ENCODE data around the gene PMPCB. TPM values are rescaled to one million over a fixed set of nuclear protein-coding genes. Genes with fewer than 3 reads are reported as not detected.

PMPCB gene
- total and polyA plus RNA-seq, 10 of the 15 experiments (the other 5 are each of a cell fraction or from before 2014, with no cell fraction given) = 70.3 to 163 (median 102) TPM

GRCh38 chr7:103347507-103348267, 50.5 kb downstream of the PMPCB start, which contains the start of gene PSMC2 (continued):
- TF ChIP-seq ZBTB11 (CRISPR knock-in tag; IDR thresholded peaks at IDR 0.05) = peak; percentile 89
- TF ChIP-seq CEBPZ (IDR thresholded peaks at IDR 0.05; ENCODE audit: low read depth, low read length) = no peak
- TF ChIP-seq POLR2AphosphoS5 (IDR thresholded peaks at IDR 0.05; ENCODE audit: low read length) = peak; percentile 89
- no peak for TF ChIP-seq NFYB (IDR thresholded peaks at IDR 0.05; ENCODE audit: insufficient read depth, low read depth, low read length)
- TF ChIP-seq POU2F2 (IDR thresholded peaks at IDR 0.05; ENCODE audit: borderline replicate concordance, low read depth, low read length) = peak; percentile 84; the same call in 2 of the 3 replicates
- no peak for TF ChIP-seq ZBTB33 (IDR thresholded peaks at IDR 0.05)
- no peak for TF ChIP-seq BRCA1 (IDR thresholded peaks at IDR 0.05; ENCODE audit: low read depth, low read length)
- peak; percentile 85 for TF ChIP-seq NR2C1 (IDR thresholded peaks at IDR 0.05)
- peak; percentile 35 for TF ChIP-seq MEF2B (IDR thresholded peaks at IDR 0.05; ENCODE audit: partially characterized antibody, poor library complexity, severe bottlenecking)
- no peak for TF ChIP-seq ASH2L (IDR thresholded peaks at IDR 0.05; ENCODE audit: borderline replicate concordance, low read depth)
- TF ChIP-seq ZBTB40 (IDR thresholded peaks at IDR 0.05; ENCODE audit: borderline replicate concordance) = peak; percentile 98
- 0 out of 2 replicates have a peak, but pooled peaks have one; percentile 25 for TF ChIP-seq TCF12 (IDR thresholded peaks at IDR 0.05; ENCODE audit: low read depth, low read length)
- TF ChIP-seq RELA (IDR thresholded peaks at IDR 0.05; ENCODE audit: borderline replicate concordance, partially characterized antibody) = no peak
- TF ChIP-seq ATF2 (IDR thresholded peaks at IDR 0.05; ENCODE audit: low read length) = no peak

All from GM12878 (cell line).